ENCODE data around the gene MSANTD3. TPM values are rescaled to one million over a fixed set of nuclear protein-coding genes. Genes with fewer than 3 reads are reported as not detected.
A peak's percentile ranks its signal among the peaks of the same experiment; 100 is the strongest.

MSANTD3 gene
- total and polyA plus RNA-seq, 2 of the 13 experiments (the other 11 are each of a cell fraction or from before 2014, with no cell fraction given), result 10.1 to 19.2 TPM

DNA sequence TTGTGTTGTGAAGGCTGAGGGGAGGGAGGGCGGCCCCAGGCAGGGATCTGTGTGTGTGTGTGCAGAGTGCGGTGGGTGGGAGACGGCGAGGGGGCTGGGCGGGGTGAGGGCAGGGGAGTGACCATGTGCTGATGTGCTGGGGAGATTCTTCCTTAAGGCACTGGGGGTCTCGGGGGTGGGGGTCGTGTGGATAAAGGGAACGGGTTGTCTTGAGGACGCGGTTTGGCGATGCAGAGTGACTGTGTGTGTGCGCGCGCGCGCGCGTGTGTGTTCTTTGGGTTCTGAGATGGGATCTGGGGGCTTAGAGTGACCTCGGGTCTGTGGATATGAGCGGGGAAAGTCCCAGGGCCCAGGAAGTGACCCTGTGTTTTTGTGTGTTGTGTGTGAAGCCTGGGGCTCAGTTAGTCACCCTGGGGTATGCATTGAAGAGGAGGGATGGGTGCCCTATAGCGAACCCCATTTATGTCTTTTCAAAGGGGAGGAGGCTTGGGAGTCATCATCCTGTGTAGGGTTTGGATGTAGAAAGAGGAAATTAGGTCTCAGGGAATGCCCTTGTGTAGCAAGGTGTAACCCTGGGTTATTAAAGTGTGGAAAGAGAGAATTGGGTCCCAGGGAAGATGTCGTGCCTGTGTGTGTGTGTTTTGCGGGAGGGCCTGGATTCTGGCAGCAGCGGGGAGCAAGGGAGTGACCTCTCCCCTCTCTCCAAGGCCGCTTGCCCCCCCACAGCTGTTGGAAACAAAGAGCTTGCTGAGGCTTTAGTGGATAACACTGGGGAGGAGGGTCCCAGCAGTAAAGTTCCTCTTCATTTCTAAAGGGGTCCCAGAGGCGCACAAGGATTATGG, 47.4 kb downstream of the MSANTD3 start (continued):
- TF ChIP-seq, protein P1, sequence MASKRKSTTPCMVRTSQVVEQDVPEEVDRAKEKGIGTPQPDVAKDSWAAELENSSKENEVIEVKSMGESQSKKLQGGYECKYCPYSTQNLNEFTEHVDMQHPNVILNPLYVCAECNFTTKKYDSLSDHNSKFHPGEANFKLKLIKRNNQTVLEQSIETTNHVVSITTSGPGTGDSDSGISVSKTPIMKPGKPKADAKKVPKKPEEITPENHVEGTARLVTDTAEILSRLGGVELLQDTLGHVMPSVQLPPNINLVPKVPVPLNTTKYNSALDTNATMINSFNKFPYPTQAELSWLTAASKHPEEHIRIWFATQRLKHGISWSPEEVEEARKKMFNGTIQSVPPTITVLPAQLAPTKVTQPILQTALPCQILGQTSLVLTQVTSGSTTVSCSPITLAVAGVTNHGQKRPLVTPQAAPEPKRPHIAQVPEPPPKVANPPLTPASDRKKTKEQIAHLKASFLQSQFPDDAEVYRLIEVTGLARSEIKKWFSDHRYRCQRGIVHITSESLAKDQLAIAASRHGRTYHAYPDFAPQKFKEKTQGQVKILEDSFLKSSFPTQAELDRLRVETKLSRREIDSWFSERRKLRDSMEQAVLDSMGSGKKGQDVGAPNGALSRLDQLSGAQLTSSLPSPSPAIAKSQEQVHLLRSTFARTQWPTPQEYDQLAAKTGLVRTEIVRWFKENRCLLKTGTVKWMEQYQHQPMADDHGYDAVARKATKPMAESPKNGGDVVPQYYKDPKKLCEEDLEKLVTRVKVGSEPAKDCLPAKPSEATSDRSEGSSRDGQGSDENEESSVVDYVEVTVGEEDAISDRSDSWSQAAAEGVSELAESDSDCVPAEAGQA (IDR thresholded peaks at IDR 0.05; ENCODE audit: low read depth), result no peak
- TF ChIP-seq, protein P1 (CRISPR knock-in tag; IDR thresholded peaks at IDR 0.05; ENCODE audit: borderline replicate concordance), result no peak
- TF ChIP-seq ZNF468 (CRISPR knock-in tag; IDR thresholded peaks at IDR 0.05) (no peak), CBFB (CRISPR knock-in tag; IDR thresholded peaks at IDR 0.05) (no peak), MED1 (CRISPR knock-in tag; IDR thresholded peaks at IDR 0.05) (no peak), HNRNPK (IDR thresholded peaks at IDR 0.05; ENCODE audit: low read depth, low read length, poor library complexity, severe bottlenecking) (no peak), SYNCRIP (IDR thresholded peaks at IDR 0.05; ENCODE audit: insufficient read depth, low read depth, low read length) (no peak), ZSCAN25 (CRISPR knock-in tag; IDR thresholded peaks at IDR 0.05) (no peak), ATF7-NPFF (CRISPR knock-in tag; IDR thresholded peaks at IDR 0.05; ENCODE audit: low read depth) (no peak), ZNF792 (CRISPR knock-in tag; IDR thresholded peaks at IDR 0.05) (no peak), CHD2 (IDR thresholded peaks at IDR 0.05; ENCODE audit: low read depth, low read length) (no peak)
- TF ChIP-seq, protein P2, sequence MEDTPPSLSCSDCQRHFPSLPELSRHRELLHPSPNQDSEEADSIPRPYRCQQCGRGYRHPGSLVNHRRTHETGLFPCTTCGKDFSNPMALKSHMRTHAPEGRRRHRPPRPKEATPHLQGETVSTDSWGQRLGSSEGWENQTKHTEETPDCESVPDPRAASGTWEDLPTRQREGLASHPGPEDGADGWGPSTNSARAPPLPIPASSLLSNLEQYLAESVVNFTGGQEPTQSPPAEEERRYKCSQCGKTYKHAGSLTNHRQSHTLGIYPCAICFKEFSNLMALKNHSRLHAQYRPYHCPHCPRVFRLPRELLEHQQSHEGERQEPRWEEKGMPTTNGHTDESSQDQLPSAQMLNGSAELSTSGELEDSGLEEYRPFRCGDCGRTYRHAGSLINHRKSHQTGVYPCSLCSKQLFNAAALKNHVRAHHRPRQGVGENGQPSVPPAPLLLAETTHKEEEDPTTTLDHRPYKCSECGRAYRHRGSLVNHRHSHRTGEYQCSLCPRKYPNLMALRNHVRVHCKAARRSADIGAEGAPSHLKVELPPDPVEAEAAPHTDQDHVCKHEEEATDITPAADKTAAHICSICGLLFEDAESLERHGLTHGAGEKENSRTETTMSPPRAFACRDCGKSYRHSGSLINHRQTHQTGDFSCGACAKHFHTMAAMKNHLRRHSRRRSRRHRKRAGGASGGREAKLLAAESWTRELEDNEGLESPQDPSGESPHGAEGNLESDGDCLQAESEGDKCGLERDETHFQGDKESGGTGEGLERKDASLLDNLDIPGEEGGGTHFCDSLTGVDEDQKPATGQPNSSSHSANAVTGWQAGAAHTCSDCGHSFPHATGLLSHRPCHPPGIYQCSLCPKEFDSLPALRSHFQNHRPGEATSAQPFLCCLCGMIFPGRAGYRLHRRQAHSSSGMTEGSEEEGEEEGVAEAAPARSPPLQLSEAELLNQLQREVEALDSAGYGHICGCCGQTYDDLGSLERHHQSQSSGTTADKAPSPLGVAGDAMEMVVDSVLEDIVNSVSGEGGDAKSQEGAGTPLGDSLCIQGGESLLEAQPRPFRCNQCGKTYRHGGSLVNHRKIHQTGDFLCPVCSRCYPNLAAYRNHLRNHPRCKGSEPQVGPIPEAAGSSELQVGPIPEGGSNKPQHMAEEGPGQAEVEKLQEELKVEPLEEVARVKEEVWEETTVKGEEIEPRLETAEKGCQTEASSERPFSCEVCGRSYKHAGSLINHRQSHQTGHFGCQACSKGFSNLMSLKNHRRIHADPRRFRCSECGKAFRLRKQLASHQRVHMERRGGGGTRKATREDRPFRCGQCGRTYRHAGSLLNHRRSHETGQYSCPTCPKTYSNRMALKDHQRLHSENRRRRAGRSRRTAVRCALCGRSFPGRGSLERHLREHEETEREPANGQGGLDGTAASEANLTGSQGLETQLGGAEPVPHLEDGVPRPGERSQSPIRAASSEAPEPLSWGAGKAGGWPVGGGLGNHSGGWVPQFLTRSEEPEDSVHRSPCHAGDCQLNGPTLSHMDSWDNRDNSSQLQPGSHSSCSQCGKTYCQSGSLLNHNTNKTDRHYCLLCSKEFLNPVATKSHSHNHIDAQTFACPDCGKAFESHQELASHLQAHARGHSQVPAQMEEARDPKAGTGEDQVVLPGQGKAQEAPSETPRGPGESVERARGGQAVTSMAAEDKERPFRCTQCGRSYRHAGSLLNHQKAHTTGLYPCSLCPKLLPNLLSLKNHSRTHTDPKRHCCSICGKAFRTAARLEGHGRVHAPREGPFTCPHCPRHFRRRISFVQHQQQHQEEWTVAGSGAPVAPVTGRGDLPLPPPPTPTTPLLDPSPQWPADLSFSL (CRISPR knock-in tag; IDR thresholded peaks at IDR 0.05), result 0 out of 2 replicates have a peak, but pooled peaks have one; percentile 40
